SH-SY5Y (cell line): Measurements from ENCODE around the gene MAP1B.

ENCODE experiments used
- GATA2 ChIP-seq: IDR thresholded peaks from 2 replicates; pipeline ENCODE4 v1.6.1; 2011; ENCODE audit warnings: mild to moderate bottlenecking, low read depth, low read length
- GATA3 ChIP-seq: IDR thresholded peaks from 2 replicates; pipeline ENCODE4 v1.6.1; 2011; ENCODE audit warnings: low read depth, mild to moderate bottlenecking, low read length, moderate library complexity

The MAP1B gene

DNA sequence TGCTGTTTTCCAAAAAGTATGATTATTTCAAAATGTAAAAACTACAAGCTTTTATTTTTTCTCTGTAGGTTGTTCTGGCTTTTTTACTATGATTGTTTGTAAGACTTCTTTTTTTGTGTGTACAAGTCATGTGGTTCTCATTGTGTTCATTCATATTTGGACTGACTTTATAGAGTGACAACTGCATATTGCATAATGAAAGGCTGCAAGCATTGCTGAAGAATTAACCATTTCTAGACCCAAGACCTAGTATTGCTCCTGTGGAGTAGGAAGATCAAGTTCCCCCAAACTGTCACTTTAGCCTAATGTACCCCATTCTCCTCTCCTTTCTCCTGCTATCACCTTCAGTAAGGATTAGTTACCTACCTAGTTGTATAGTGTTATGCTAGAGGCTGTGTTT is 10.0 kb downstream of the MAP1B start:
- no peak for TF ChIP-seq GATA2

DNA sequence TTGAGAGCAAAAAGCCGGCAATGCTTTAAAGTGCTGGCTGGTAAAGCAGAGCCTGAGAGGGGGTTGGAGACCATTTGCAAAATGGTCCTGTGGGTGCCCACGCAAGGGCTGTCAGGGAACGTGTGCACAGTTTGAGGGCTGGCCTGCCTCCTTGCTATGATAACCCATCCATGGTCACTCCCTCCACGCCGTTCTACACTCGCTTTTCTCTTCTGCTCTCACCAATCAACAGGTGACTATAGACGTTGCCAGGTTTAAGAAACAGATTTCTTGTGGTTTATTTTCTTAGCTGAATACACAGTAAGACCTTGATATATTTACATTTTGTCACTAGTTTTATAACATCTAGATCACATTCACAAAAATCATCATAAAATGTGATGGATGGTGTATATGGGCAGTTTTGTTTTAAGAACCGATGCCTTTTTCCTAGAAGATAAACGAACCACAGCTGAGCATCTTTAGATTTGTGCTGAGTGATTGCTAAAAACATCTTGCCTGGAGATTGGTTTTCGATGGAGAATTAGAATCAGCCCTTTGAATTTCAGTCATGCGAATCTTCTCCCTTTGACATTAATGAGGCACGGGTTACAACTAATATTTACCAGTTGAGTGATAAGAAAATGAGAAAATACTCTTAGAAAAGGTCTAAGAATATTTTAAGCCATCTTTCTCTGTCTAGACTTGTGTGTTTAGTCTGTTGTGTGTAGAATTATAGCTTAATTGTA is 13.9 kb downstream of the MAP1B start:
- TF ChIP-seq GATA2 (no peak), GATA3 (no peak)

- TF ChIP-seq GATA2 (no peak), GATA3 (no peak)
Observed at GRCh38 chr5:72121780-72122445, 14.6 kb downstream of the MAP1B start.

- TF ChIP-seq GATA2 = no peak
- TF ChIP-seq GATA3 = no peak
Observed at GRCh38 chr5:72122602-72123001, 15.3 kb downstream of the MAP1B start.

DNA sequence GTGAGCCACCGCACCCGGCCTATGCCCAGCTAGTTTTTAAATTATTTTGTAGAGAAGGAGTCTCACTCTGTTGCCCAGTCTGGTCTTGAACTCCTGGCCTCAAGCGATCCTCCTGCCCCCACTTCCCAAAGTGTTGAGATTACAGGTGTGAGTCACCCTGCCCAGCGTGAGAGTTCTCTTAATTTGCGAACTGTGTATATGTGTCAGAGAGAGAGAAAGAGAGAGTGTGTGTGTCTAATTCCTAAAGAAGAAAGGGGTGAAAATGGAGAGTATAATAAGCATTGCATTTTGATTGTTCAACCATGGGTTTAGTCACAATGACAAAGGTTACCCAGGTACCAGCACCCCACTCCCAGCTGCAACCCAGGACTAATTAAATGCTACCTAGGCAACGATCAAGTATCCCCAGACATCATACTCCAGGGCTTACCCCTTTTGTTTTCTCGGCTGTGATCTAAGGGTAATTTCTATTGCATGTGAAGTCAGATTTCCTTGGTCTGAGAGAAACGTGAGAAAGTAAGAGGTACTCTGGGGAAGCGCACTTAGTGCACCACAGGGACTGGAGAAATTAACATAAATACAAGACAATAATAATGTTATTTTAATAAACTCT is 16.6 kb downstream of the MAP1B start:
- TF ChIP-seq GATA3 (no peak), GATA2 (no peak)

- TF ChIP-seq GATA2 = no peak
- TF ChIP-seq GATA3 = no peak
Observed at GRCh38 chr5:72125271-72125940, 18.1 kb downstream of the MAP1B start.

DNA sequence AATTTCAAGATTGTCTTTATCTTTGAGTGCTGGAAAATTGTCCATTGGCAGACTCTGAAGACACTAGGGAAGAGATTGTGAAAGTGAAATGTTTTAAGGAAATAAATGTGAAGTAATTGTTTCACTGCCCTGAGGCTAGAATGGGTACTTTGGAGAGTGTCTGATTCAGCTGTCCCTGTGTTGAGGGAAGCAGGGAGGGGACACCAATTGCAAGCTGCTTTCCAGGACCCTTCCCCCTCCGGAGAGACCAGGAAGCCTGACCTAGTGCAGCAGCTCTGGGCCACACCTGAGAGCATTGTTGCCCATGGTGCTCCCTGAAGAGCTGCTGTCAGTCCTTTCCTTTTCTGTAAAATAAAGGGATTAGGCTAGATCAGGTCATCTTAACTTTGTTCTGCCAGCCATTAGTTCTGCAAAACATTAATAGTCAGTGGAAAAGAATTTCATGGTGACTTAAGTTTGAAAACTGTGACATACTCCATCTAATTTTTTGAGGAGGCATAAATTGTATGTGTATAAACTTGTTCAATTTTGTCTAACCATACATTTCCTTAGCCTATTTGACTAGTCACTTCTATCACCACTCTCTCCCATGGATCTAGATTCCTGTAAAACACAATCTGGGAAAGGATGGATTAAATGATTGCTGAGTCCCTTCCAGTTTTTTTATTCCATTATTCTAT is 18.8 kb downstream of the MAP1B start:
- TF ChIP-seq GATA2 (no peak), GATA3 (no peak)

GRCh38 chr5:72126796-72127195 is 19.5 kb downstream of the MAP1B start:
- TF ChIP-seq GATA3 (no peak), GATA2 (no peak)

- TF ChIP-seq GATA2 = no peak
- TF ChIP-seq GATA3 = no peak
Observed at GRCh38 chr5:72129725-72130124, 22.4 kb downstream of the MAP1B start.

DNA sequence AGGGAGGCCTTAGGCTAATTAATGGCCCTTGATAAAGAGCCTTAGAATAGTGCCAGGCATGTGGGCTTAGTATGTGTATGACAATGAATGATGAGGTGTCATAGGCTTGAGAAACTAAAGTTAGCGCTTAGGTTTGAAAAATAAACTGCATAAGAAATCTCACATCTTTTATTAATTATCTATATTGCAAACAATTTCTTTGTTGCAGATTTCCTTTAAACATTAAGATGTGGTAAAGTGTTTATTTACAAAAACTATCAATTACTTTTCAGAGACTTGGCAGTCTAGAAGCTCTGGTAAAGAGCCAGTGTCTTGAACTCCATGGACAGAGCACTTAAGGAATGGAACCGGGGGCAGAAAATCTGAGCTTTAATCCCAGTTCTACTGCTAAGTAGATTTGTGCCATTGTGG is 23.1 kb downstream of the MAP1B start:
- no peak for TF ChIP-seq GATA2
- TF ChIP-seq GATA3 = no peak

- TF ChIP-seq GATA2 = no peak
- no peak for TF ChIP-seq GATA3
Observed at GRCh38 chr5:72133212-72133990, 26.1 kb downstream of the MAP1B start.

GRCh38 chr5:72134226-72134899 is 27.1 kb downstream of the MAP1B start:
- no peak for TF ChIP-seq GATA2
- no peak for TF ChIP-seq GATA3
